ENCODE results near the gene CDC5L.

GRCh38 chr6:44462335-44462734, 74.8 kb downstream of the CDC5L start:
- TF ChIP-seq CTCF (IDR thresholded peaks at IDR 0.05) (no peak), POLR2A (IDR thresholded peaks at IDR 0.05) (no peak)
